ENCODE measurements around the gene NLGN1. TPM values are rescaled to one million over a fixed set of nuclear protein-coding genes. Genes with fewer than 3 reads are reported as not detected.

Gene NLGN1
- total and polyA plus RNA-seq, 12 donors = 0.13 to 3.7 (median 0.84) TPM

DNA sequence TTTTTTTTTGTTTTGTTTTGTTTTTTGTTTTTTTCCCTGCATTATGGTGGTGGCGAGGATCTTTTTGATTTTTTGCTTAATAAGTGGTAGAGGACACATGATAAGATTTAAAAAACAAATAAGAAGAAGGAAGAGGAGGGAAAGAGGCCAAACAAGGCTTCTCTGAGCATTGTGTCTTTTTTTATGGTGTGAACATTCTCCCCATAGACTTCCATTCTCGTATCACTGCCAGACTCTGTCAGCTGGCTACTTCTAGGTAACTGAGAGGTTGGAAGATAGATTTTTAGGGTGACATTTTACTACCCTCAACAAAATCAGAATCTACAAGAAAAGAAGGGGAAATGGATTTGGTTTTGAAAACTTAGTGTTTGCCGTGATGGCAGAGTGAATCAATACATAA is 3.8 kb downstream of the NLGN1 start:
- Histone ChIP-seq H3K27me3 (no peaks in the 10 kb centered on the region), H3K27ac (no peak overlapping the region), H3K4me3 (no peak overlapping the region), H3K36me3 (replicated peaks in 1 of 2) (no peaks in the 10 kb centered on the region), H3K9me3 (replicated peaks in 1 of 3) (no peaks in the 10 kb centered on the region), H3K4me1 (replicated peaks in 1 of 2) (peaks cover 3 to 4% of the 10 kb centered on the region in 2 donors)
- intact Hi-C loops (cut with DNase I) = no loop called here
- DNase-seq = no peak
- 53 to 73% (median 62%) methylated on average over 3 of the region's 3 CpGs for WGBS, 4 donors
- TF ChIP-seq POLR2A (IDR thresholded peaks at IDR 0.05) (no peak), CTCF (IDR thresholded peaks at IDR 0.05) (no peak)

DNA sequence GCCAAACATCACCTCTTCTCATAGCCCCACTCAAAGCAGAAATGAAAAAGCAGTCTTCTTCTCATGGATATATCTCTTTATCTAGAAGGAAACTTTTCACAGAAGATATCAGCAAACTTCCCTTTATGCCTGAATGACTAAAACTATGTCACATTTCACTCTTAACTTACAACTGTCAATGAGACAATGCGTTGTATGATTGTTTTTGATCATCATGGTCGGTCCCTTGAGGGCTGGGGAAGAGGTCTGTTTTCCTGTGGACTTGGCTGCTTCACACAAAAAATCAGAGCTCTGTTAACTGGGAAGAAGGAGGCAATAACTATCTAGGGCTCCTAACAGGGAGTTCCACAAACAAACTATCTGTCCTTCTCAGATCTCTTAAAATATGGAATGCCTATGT is 5.1 kb downstream of the NLGN1 start:
- Histone ChIP-seq H3K27ac (no peak overlapping the region), H3K9me3 (replicated peaks in 1 of 3) (no peaks in the 10 kb centered on the region), H3K4me1 (replicated peaks in 1 of 2) (no peaks in the 10 kb centered on the region), H3K4me3 (no peak overlapping the region), H3K27me3 (no peaks in the 10 kb centered on the region), H3K36me3 (replicated peaks in 1 of 2) (no peaks in the 10 kb centered on the region)
- 57 to 92% (median 62%) methylated on average over 2 of the region's 2 CpGs for WGBS, 4 donors
- DNase-seq = no peak
- intact Hi-C loops (cut with DNase I) = no loop called here
- TF ChIP-seq POLR2A (IDR thresholded peaks at IDR 0.05) (no peak), CTCF (IDR thresholded peaks at IDR 0.05) (no peak)

DNA sequence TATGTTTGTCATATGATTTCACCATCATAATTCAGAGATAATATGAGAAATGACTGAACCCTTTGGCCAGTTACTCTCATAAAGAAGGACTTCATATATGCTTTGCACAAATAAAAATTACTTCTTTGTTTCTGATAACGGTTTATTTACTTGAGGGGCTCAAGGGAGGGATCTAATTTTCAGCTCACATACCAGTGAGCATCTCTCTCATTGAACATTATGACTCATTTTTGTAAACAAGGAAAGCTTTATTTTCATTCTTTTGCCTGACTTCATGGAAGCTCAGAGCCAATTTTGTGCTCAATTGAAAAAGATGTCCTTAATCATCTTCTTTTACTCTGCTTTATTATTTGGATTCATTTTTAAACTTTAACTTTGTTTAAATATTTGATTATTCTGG is 5.8 kb downstream of the NLGN1 start:
- WGBS, 4 donors = 48 to 69% (median 64%) methylated on average over 1 of the region's 1 CpG
- Histone ChIP-seq H3K4me1 (replicated peaks in 1 of 2) (no peaks in the 10 kb centered on the region), H3K27ac (no peak overlapping the region), H3K36me3 (replicated peaks in 1 of 2) (no peaks in the 10 kb centered on the region), H3K27me3 (no peaks in the 10 kb centered on the region), H3K9me3 (replicated peaks in 1 of 3) (no peaks in the 10 kb centered on the region), H3K4me3 (no peak overlapping the region)
- intact Hi-C loops (cut with DNase I) = no loop called here
- TF ChIP-seq CTCF (IDR thresholded peaks at IDR 0.05) (no peak), POLR2A (IDR thresholded peaks at IDR 0.05) (no peak)
- no peak for DNase-seq

GRCh38 chr3:173404156-173404555 is 6.6 kb downstream of the NLGN1 start:
- DNase-seq = no peak
- 74 to 90% (median 85%) methylated on average over 1 of the region's 1 CpG for WGBS, 4 donors
- no peaks in the 10 kb centered on the region for H3K36me3 ChIP-seq (replicated peaks in 1 of 2)
- TF ChIP-seq CTCF (IDR thresholded peaks at IDR 0.05) (no peak), POLR2A (IDR thresholded peaks at IDR 0.05) (no peak)
- H3K9me3 ChIP-seq (replicated peaks in 1 of 3) = no peaks in the 10 kb centered on the region
- no peaks in the 10 kb centered on the region for H3K4me1 ChIP-seq (replicated peaks in 1 of 2)
- no peaks in the 10 kb centered on the region for H3K27me3 ChIP-seq
- H3K27ac ChIP-seq = no peak overlapping the region
- intact Hi-C loops (cut with DNase I) = no loop called here
- H3K4me3 ChIP-seq = no peak overlapping the region
